AG09309 (cell line): Measurements from ENCODE around the gene NUBPL.

Experiments used
- DNase-seq: peaks from one replicate; pipeline ENCODE4 v3.0.0-alpha.2; 2010; ENCODE audit warnings: low read depth
- H3K4me3 ChIP-seq: 2 replicates; pipeline ENCODE4 v1.5.1; 2011; ENCODE audit warnings: mild to moderate bottlenecking, low read depth, low read length, moderate library complexity; ENCODE audit not compliant: control insufficient read depth
- CTCF ChIP-seq: IDR thresholded peaks from 2 replicates; pipeline ENCODE4 v1.5.1; 2011; ENCODE audit warnings: mild to moderate bottlenecking, low read depth, low read length, inconsistent platforms; ENCODE audit not compliant: insufficient read depth, control insufficient read depth; ENCODE audit errors: missing control alignments

The NUBPL gene

GRCh38 chr14:31876741-31877140 lies 315.5 kb downstream of the NUBPL start:
- TF ChIP-seq CTCF = no peak
- H3K4me3 ChIP-seq = no peak overlapping the region
- DNase-seq = no peak

DNA sequence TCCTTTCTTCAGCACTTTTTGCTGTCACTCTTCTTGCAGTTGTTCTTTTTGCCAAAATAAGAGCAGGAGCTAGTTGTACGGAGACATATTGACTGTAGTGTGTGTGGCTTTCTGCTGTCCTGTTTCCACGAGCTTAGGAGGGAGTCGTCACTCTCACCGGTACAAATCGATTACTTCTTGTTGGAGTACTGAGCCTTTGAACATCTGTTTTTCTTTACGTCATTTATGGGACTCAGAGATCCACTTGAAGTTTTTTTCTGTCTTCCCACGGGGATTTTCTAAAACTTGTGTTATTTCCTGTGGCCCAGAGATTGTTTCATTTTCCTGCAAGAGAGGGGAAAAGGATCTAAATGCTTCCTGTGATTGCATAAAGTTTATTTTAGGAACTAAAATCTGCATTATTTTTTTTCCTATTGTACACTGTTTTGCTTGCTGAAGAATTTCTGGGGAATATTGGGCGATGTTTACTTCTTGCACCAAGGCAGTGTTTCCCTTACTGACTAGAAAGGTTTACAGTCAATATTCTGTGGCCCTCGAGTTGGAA lies 316.1 kb downstream of the NUBPL start:
- no peak overlapping the region for H3K4me3 ChIP-seq
- no peak for TF ChIP-seq CTCF
- no peak for DNase-seq

- no peak overlapping the region for H3K4me3 ChIP-seq
- DNase-seq = no peak
- no peak for TF ChIP-seq CTCF
Measured at GRCh38 chr14:31879661-31880348, 318.6 kb downstream of the NUBPL start.

GRCh38 chr14:31880935-31881334 lies 319.7 kb downstream of the NUBPL start:
- H3K4me3 ChIP-seq = no peak overlapping the region
- DNase-seq = peak; percentile 52
- no peak for TF ChIP-seq CTCF

DNA sequence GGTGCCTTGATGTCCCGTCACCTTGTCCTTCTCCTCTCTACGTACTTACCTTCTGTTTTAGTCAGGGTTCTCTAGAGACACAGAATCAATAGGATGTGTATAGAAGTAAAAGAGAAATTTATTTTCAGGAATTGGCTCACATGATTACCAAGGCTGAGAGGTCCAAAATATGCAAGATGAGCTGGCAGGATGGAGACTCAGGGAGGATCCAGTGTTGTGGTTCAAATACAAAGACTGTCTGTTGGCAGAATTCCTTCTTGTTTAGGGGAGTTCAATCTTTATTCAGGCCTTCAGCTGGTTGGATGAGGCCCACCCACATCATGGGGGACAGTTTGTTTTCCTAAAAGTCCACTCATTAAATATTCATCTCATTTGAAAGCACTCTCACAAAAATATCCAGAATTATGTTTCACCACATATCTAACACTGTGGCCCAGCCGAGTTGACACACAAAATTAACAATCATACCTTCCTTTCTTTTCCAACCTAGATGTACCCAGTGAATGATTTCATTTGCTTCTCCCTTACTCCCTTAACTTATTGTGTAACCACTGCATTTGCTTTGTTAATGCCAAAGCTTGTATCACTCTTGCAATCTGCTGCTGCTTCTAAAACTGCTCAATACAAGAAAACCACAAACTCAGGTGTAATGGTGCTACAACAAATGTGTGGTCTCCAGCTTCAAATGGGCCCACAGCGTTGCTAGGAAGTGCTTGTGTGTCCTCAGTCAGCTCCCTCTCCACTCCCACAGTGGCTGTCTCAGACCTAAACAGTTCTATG lies 320.5 kb downstream of the NUBPL start:
- no peak for DNase-seq
- no peak overlapping the region for H3K4me3 ChIP-seq
- TF ChIP-seq CTCF = no peak

DNA sequence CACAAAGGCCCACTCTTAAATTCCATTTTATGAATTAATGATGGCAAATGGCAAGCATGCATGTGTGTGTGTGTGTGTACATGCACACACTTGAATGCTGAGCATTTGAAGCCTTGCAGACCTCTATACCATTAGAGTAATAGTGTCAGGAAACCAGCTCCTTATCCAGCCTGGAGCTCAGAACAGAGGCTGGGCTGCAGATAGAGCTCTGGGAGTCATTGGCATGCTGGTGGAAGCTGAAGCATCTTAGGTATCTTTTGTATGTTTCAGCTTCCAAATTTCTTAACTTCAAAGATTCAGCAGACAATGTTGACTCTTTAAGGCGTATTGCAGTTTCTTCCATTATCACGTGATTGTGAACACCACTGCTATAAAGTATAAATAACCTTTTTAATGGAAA lies 323.0 kb downstream of the NUBPL start:
- DNase-seq = no peak
- TF ChIP-seq CTCF = no peak
- H3K4me3 ChIP-seq = no peak overlapping the region
